GM12873 (cell line): ENCODE data around the gene ASTE1.

Source experiments
- TF ChIP-seq, protein P1 (sequence below): IDR thresholded peaks from 2 replicates; pipeline ENCODE4 v1.5.1; 2012; ENCODE audit warnings: low read depth, mild to moderate bottlenecking, moderate library complexity, low read length, control low read depth; ENCODE audit not compliant: insufficient read depth; ENCODE audit errors: missing control alignments

ASTE1 gene

DNA sequence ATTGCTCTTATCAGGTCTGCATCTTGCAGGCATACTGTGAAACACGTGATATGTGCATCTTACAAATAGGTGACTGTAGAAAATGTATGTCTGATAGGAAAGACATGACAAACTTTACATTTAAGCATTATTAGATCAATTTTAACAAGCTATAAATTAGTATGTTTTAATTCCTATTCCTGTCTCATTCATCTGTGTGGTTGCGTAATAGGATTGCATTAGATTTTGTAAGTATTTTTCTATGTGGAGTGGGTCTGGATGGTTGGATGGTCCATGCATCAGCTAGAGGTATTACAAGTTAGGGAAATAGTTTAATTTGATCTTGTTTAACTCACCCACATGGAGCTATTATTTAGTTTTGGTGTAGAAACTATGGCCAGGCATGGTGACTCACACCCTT is 18.8 kb downstream of the ASTE1 start:
- TF ChIP-seq, protein P1, sequence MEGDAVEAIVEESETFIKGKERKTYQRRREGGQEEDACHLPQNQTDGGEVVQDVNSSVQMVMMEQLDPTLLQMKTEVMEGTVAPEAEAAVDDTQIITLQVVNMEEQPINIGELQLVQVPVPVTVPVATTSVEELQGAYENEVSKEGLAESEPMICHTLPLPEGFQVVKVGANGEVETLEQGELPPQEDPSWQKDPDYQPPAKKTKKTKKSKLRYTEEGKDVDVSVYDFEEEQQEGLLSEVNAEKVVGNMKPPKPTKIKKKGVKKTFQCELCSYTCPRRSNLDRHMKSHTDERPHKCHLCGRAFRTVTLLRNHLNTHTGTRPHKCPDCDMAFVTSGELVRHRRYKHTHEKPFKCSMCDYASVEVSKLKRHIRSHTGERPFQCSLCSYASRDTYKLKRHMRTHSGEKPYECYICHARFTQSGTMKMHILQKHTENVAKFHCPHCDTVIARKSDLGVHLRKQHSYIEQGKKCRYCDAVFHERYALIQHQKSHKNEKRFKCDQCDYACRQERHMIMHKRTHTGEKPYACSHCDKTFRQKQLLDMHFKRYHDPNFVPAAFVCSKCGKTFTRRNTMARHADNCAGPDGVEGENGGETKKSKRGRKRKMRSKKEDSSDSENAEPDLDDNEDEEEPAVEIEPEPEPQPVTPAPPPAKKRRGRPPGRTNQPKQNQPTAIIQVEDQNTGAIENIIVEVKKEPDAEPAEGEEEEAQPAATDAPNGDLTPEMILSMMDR, result no peak

DNA sequence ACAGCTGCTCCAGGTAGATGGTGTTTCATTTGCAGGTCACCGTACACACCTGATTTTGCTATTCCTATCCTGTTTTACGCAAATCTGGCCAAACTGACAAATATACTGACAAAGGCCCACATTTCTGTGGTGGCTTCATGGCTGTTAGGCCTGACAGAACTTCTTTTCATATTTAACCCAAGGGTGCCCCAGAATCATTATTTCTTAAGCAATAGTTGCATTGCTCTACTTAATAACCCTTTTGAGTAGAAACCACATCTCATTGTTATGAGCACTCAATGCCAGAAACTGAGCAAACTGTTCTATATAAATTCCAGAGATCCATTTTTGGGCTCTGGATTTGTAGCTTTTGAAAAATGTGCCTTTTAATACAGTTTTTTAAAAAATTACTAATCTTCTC is 19.4 kb downstream of the ASTE1 start:
- TF ChIP-seq, protein P1, result no peak

DNA sequence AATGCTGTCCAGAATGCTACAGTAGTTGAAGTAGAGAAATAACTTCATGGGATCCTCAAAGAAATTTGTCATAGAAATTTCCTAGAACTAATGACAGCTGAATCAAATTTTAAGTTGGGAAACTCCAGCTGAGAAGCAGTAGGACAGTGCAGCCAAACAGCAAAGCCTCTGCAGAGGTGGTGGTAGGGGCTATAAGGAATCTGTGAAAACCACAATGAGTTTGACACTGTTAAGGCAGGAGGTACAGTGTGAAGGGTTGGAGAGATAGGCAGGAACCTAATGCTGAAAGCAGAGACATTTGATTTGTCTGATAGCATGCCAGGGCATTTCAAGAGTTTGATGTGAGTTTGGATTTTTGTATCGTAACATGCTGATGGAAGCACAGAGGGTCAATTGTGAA is 22.0 kb downstream of the ASTE1 start:
- TF ChIP-seq, protein P1, result no peak

DNA sequence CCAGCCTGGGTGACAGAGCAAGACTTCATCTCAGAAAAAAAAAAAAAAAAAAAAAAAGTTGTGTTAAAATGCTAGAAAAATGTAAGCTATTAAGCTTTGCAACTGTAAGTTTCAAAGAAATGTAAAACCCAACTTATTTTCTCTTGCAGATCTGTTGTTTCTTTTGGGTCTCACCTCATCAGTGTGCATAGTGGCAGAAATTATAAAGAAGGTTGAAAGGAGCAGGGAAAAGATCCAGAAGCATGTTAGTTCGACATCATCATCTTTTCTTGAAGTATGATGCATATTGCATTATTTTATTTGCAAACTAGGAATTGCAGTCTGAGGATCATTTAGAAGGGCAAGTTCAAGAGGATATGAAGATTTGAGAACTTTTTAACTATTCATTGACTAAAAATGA is 25.6 kb downstream of the ASTE1 start:
- TF ChIP-seq, protein P1, result no peak

DNA sequence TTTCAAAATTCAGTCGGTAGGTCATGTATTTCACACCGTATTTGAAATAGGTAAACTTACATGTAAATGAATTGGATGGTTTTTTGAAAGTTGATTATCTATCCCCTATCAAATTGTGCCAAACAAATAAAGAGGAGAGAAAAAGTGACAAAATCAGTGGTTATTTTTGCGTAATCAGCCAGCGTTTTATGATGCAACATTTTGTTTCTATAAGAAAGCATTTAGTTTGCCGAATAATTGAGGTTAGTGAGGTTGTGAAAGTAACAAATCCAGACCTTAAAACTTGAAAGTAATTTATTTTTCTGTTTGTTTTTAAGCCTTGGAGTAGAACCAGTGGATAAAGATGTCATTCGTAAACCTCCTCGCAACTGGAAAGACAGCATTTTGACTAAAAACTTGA is 29.3 kb downstream of the ASTE1 start:
- TF ChIP-seq, protein P1, result no peak

DNA sequence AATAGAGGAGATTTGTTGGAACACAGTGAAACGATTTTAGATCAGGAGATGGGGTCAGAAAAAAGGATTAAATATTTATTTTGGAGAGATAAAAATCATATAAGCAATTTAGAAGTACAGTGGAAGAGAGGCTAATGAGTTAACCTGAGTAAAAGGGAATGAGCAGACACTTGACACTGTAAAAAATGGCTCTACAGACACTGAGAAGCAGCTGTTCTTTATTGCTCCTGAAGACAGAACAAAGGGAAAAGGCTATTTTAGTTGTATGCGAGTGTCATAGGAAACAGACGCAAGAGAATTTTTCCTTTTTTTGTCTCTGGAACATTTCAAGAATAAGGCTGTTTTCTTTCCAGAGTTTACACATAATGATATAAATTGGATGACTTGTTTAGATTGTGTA is 34.3 kb downstream of the ASTE1 start:
- TF ChIP-seq, protein P1, result no peak

DNA sequence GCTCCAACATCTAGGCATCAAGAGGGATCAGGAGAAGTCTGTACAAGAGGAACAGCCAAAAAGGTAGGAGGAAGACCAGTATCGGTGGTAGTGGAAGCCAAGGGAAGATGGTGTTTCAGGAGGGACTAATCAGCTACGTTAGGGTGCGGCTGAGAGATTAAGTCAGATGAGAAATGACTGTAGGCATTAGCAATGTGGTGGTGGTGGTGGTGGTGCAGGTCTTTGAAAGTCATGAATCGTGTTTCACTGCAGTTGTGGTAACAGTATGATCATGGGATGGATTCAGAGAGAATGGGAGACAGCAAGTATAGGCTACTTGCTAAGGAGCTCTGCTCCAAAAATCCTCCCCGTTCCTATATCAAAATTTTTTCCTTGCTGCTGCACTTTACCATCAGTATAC is 35.5 kb downstream of the ASTE1 start:
- TF ChIP-seq, protein P1, result no peak

DNA sequence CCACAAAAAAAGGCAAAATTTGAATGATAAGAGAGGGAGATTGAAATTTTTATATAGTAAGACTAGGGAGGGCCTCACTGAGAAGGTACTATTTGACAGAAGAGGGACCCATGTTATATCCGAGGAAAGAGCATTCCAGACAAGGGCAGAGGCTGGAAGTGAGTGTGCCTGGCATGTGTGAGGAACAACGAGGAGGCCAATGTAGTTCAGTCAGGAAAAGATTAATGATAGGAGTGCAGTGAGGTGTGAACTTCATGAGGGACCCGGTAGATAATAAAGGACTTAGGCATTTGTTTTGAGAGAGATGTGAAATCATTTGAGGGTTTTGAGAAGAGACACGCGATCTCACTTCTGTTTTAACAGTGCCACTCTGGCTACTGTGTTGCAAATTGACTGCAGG is 36.3 kb downstream of the ASTE1 start:
- TF ChIP-seq, protein P1, result no peak
